Measurements from ENCODE around the gene RIMBP2.

DNA sequence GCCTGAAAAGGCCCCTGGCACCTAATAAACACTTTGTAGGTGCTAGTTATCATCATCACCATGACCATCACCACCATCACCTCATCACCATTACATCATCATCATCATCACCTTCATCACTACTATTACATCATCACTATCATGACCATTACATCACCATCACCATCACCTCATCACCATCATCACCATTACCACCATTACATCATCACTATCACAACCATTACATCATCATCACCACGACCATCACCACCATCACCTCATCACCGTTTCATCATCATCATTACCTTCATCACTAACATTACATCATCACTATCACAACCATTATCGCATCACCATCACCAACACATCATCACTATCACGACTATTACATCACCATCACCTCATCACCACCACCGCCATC, 132.8 kb downstream of the RIMBP2 start:
- no peak for TF ChIP-seq TBP (optimal IDR thresholded peaks at IDR 0.05; ENCODE audit: low read depth, low read length)
- TF ChIP-seq HCFC1 (IDR thresholded peaks at IDR 0.05; ENCODE audit: low read depth, low read length) = no peak
- TF ChIP-seq KLF16 (IDR thresholded peaks at IDR 0.05) = no peak
- TF ChIP-seq EP300 (IDR thresholded peaks at IDR 0.05; ENCODE audit: low read length) = no peak
- TF ChIP-seq CHD4 (IDR thresholded peaks at IDR 0.05; ENCODE audit: insufficient read depth, insufficient replicate concordance, low read depth, low read length, poor library complexity, severe bottlenecking) = no peak
- TF ChIP-seq MYC (IDR thresholded peaks at IDR 0.05; ENCODE audit: low read depth, low read length) = no peak
- TF ChIP-seq MYC (CRISPR knock-in tag; IDR thresholded peaks at IDR 0.05; ENCODE audit: borderline replicate concordance, low read depth) = no peak
- no peak for TF ChIP-seq POLR2A (conservative IDR thresholded peaks at IDR 0.05)
- TF ChIP-seq, protein P1, sequence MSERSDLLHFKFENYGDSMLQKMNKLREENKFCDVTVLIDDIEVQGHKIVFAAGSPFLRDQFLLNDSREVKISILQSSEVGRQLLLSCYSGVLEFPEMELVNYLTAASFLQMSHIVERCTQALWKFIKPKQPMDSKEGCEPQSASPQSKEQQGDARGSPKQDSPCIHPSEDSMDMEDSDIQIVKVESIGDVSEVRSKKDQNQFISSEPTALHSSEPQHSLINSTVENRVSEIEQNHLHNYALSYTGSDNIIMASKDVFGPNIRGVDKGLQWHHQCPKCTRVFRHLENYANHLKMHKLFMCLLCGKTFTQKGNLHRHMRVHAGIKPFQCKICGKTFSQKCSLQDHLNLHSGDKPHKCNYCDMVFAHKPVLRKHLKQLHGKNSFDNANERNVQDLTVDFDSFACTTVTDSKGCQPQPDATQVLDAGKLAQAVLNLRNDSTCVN (CRISPR knock-in tag; IDR thresholded peaks at IDR 0.05) = no peak
- no peak for TF ChIP-seq ZNF766 (CRISPR knock-in tag; conservative IDR thresholded peaks at IDR 0.05)
- TF ChIP-seq MAFK (IDR thresholded peaks at IDR 0.05; ENCODE audit: low read length) = no peak
- TF ChIP-seq POLR2AphosphoS5 (IDR thresholded peaks at IDR 0.05; ENCODE audit: control insufficient read depth, insufficient read depth, low read depth, low read length) = no peak
- peak; percentile 87 for TF ChIP-seq JUNB (CRISPR knock-in tag; conservative IDR thresholded peaks at IDR 0.05)
- TF ChIP-seq, protein P2, sequence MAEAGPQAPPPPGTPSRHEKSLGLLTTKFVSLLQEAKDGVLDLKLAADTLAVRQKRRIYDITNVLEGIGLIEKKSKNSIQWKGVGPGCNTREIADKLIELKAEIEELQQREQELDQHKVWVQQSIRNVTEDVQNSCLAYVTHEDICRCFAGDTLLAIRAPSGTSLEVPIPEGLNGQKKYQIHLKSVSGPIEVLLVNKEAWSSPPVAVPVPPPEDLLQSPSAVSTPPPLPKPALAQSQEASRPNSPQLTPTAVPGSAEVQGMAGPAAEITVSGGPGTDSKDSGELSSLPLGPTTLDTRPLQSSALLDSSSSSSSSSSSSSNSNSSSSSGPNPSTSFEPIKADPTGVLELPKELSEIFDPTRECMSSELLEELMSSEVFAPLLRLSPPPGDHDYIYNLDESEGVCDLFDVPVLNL (CRISPR knock-in tag; IDR thresholded peaks at IDR 0.05; ENCODE audit: low read depth) = no peak
- TF ChIP-seq, protein P3, sequence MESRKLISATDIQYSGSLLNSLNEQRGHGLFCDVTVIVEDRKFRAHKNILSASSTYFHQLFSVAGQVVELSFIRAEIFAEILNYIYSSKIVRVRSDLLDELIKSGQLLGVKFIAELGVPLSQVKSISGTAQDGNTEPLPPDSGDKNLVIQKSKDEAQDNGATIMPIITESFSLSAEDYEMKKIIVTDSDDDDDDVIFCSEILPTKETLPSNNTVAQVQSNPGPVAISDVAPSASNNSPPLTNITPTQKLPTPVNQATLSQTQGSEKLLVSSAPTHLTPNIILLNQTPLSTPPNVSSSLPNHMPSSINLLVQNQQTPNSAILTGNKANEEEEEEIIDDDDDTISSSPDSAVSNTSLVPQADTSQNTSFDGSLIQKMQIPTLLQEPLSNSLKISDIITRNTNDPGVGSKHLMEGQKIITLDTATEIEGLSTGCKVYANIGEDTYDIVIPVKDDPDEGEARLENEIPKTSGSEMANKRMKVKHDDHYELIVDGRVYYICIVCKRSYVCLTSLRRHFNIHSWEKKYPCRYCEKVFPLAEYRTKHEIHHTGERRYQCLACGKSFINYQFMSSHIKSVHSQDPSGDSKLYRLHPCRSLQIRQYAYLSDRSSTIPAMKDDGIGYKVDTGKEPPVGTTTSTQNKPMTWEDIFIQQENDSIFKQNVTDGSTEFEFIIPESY (CRISPR knock-in tag; IDR thresholded peaks at IDR 0.05) = no peak

Data from K562 (cell line).